Measurements from ENCODE around the gene SLC6A16.

DNA sequence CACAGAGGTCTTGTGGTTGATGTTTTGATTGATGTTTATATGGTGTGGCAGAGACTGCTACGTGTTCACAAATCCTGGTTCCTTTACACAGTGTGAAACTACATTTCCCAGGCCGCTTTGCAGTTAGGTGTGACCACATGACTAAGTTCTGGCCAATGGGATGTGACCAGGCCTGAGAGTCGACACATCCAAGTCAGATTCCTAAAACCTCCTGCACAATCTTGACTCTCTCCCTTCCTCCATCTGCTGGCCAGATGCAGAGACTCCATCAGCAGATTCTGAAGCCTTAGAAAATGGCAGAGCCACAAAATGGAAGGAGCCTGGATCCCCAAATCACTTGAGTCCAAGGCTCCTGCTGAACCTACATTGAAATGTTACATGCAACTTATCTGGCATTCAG lies 22.8 kb upstream of the SLC6A16 start:
- TF ChIP-seq, protein P1, sequence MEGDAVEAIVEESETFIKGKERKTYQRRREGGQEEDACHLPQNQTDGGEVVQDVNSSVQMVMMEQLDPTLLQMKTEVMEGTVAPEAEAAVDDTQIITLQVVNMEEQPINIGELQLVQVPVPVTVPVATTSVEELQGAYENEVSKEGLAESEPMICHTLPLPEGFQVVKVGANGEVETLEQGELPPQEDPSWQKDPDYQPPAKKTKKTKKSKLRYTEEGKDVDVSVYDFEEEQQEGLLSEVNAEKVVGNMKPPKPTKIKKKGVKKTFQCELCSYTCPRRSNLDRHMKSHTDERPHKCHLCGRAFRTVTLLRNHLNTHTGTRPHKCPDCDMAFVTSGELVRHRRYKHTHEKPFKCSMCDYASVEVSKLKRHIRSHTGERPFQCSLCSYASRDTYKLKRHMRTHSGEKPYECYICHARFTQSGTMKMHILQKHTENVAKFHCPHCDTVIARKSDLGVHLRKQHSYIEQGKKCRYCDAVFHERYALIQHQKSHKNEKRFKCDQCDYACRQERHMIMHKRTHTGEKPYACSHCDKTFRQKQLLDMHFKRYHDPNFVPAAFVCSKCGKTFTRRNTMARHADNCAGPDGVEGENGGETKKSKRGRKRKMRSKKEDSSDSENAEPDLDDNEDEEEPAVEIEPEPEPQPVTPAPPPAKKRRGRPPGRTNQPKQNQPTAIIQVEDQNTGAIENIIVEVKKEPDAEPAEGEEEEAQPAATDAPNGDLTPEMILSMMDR (IDR thresholded peaks at IDR 0.05) = no peak
- TF ChIP-seq POLR2AphosphoS5 (IDR thresholded peaks at IDR 0.05) (no peak), POLR2A (IDR thresholded peaks at IDR 0.05) (no peak)
